Spleen (tissue), 11 donors: ENCODE results near the gene DENND1C. TPM values are rescaled to one million over a fixed set of nuclear protein-coding genes. Genes with fewer than 3 reads are reported as not detected.
A peak's percentile ranks its signal among the peaks of the same experiment; 100 is the strongest.

Experiments used
- DNase-seq: peaks from one replicate; pipeline ENCODE4 v3.0.0-alpha.2; 2020
- H3K27ac ChIP-seq, 8 donors: fragments of 200-600 bp; sonication (generic) in 7 of 8; 1 replicate in 4 of 8; 2 replicates in 4 of 8; pipeline versions ENCODE4 v1.5.0 to v1.8.0; 2016 to 2021; ENCODE audit warnings: inconsistent platforms in 4 of 8, mild to moderate bottlenecking in 4 of 8, moderate library complexity in 1 of 8
- H3K27me3 ChIP-seq, 7 donors: fragments of 200-600 bp; sonication (generic) in 6 of 7; replicated peaks in 1 of 7; 1 replicate in 4 of 7; 2 replicates in 3 of 7; pipeline versions ENCODE4 v1.5.0 to v1.8.0; 2016 to 2021; ENCODE audit warnings: inconsistent platforms in 3 of 7, mild to moderate bottlenecking in 1 of 7
- H3K36me3 ChIP-seq, 6 donors: fragments of 200-600 bp; sonication (generic) in 5 of 6; 1 replicate in 4 of 6; 2 replicates in 2 of 6; pipeline versions ENCODE4 v1.5.0 to v1.8.0; 2016 to 2021; ENCODE audit warnings: inconsistent platforms in 2 of 6
- H3K4me1 ChIP-seq, 6 donors: fragments of 200-600 bp; sonication (generic) in 5 of 6; 1 replicate in 3 of 6; 2 replicates in 3 of 6; pipeline versions ENCODE4 v1.5.0 to v1.8.0; 2016 to 2021; ENCODE audit warnings: inconsistent platforms in 3 of 6
- H3K4me3 ChIP-seq, 8 donors: fragments of 200-600 bp; sonication (generic) in 7 of 8; 1 replicate in 4 of 8; 2 replicates in 4 of 8; pipeline versions ENCODE4 v1.5.0 to v1.8.0; 2016 to 2021; ENCODE audit warnings: inconsistent platforms in 4 of 8, mild to moderate bottlenecking in 4 of 8, moderate library complexity in 2 of 8
- H3K9me3 ChIP-seq, 8 donors: fragments of 200-600 bp; sonication (generic) in 7 of 8; 1 replicate in 4 of 8; 2 replicates in 4 of 8; pipeline versions ENCODE4 v1.5.0 to v1.8.0; 2016 to 2021; ENCODE audit warnings: inconsistent platforms in 4 of 8
- CTCF ChIP-seq, 11 experiments: fragments of 200-600 bp in 7 of 11; fragments of 450-650 bp in 4 of 11; sonication (generic) in 4 of 11; IDR thresholded peaks in 8 of 11; conservative IDR thresholded peaks in 3 of 11; 1 replicate in 7 of 11; 2 replicates in 4 of 11; pipeline versions ENCODE4 v1.4.0 to v1.8.0; 2016 to 2021; ENCODE audit warnings: antibody characterized with exemption in 11 of 11, inconsistent platforms in 4 of 11, mild to moderate bottlenecking in 1 of 11
- POLR2A ChIP-seq, 3 donors: fragments of 450-650 bp; IDR thresholded peaks; one replicate each; pipeline ENCODE4 v1.5.1; 2017; ENCODE audit warnings: antibody characterized with exemption in 3 of 3, mild to moderate bottlenecking in 1 of 3
- POLR2AphosphoS5 ChIP-seq, 3 donors: sonication (generic); formaldehyde crosslinking; IDR thresholded peaks; one replicate each; pipeline ENCODE4 v1.5.1; 2017; ENCODE audit warnings: antibody characterized with exemption in 3 of 3
- WGBS, 5 donors: extraction: QIAGEN DNeasy Blood & Tissue Kit in 3 of 5; methylation state at CpG; one replicate each; pipeline versions ENCODE4 v1.1.5 to v1.1.7; 2013 to 2018; 5-methylcytosine and 5-hydroxymethylcytosine counted together
- intact Hi-C: fragments of 100-400 bp; cut with DNase I; formaldehyde crosslinking; loops from one replicate; pipeline ENCODE4 v1.15.0; 2023; ENCODE audit warnings: low total_unique reads
- polyA plus RNA-seq, 3 donors: library from polyadenylated mRNA; stranded (reverse); fragments of 200-250 nt; gene quantifications; one replicate each; pipeline ENCODE4 v1.2.1, GENCODE V29; 2013
- total RNA-seq, 7 donors: library from RNA; depleted of rRNA in 3 of 7; stranded (reverse); fragments of >200 nt in 3 of 7; fragmentation: NEBNext Ultra II Directional in 4 of 7; extraction: Animal tissue kit (Norgen Biotek cat#: 25700) in 4 of 7; gene quantifications; one replicate each; pipeline versions ENCODE4 v1.1.0 to v1.2.1, GENCODE V29; 2016 to 2021
- donor health status: healthy with polysubstance abuse.
- donor health status: DM: no; HTN: no; CAD: no; lungs with moderate emphysema.
- donor health status: DM: no; HTN: no; CAD: no.
- donor health status: Bipolar disorder and iron deficiency.
- donor health status: healthy.
- donor health status: DM: no; HTN: no; CAD: no.
- donor health status: DM: yes; HTN: yes; CAD: no.

Gene DENND1C
- total and polyA plus RNA-seq, 10 donors: 36.8 to 70.9 (median 61.1) TPM

GRCh38 chr19:6495947-6496346 is 14.4 kb upstream of the DENND1C start:
- DNase-seq: no peak
- Histone ChIP-seq H3K4me1 (peaks cover 0 to 27% (median 6%) of the 10 kb centered on the region in 6 donors), H3K9me3 (peaks cover 0 to 12% (median 7%) of the 10 kb centered on the region in 8 donors), H3K27me3 (peaks cover 0 to 13% (median 0%) of the 10 kb centered on the region in 7 donors), H3K4me3 (no peak overlapping the region), H3K27ac (no peak overlapping the region), H3K36me3 (peaks cover 0 to 17% (median 3%) of the 10 kb centered on the region in 6 donors)
- TF ChIP-seq CTCF (IDR thresholded peaks at IDR 0.05 in 8 of 11, conservative IDR thresholded peaks at IDR 0.05 in 3 of 11) (no peak), POLR2AphosphoS5 (IDR thresholded peaks at IDR 0.05) (no peak), POLR2A (IDR thresholded peaks at IDR 0.05) (no peak)
- WGBS, 5 donors: 94 to 99% (median 97%) methylated on average over 17 to 19 of the region's 19 CpGs
- intact Hi-C loops: no loop called here

GRCh38 chr19:6494438-6495036 is 12.9 kb upstream of the DENND1C start:
- intact Hi-C loops: no loop called here
- TF ChIP-seq POLR2AphosphoS5 (IDR thresholded peaks at IDR 0.05): no peak
- TF ChIP-seq CTCF (IDR thresholded peaks at IDR 0.05 in 8 of 11, conservative IDR thresholded peaks at IDR 0.05 in 3 of 11): no peak
- TF ChIP-seq POLR2A (IDR thresholded peaks at IDR 0.05): no peak
- peaks cover 0 to 12% (median 7%) of the 10 kb centered on the region in 8 donors for H3K9me3 ChIP-seq

GRCh38 chr19:6491802-6492592 is 10.4 kb upstream of the DENND1C start:
- intact Hi-C loops: no loop called here
- H3K4me1 ChIP-seq: peaks cover 0 to 15% (median 8%) of the 10 kb centered on the region in 6 donors
- no peak overlapping the region for H3K27ac ChIP-seq
- peaks cover 0 to 12% (median 7%) of the 10 kb centered on the region in 8 donors for H3K9me3 ChIP-seq
- H3K4me3 ChIP-seq: no peak overlapping the region
- no peaks in the 10 kb centered on the region for H3K27me3 ChIP-seq
- H3K36me3 ChIP-seq: peaks cover 0 to 17% (median 3%) of the 10 kb centered on the region in 6 donors
- DNase-seq: no peak
- 75 to 94% (median 87%) methylated on average over 4 of the region's 4 CpGs for WGBS, 5 donors
- TF ChIP-seq CTCF (IDR thresholded peaks at IDR 0.05 in 8 of 11, conservative IDR thresholded peaks at IDR 0.05 in 3 of 11) (no peak), POLR2A (IDR thresholded peaks at IDR 0.05) (no peak), POLR2AphosphoS5 (IDR thresholded peaks at IDR 0.05) (no peak)

More at GRCh38 chr19:6494438-6495036, 12.9 kb upstream of the DENND1C start:
- Histone ChIP-seq H3K27ac (no peak overlapping the region), H3K4me1 (peaks cover 0 to 21% (median 11%) of the 10 kb centered on the region in 6 donors), H3K4me3 (no peak overlapping the region), H3K27me3 (no peaks in the 10 kb centered on the region), H3K36me3 (peaks cover 0 to 17% (median 3%) of the 10 kb centered on the region in 6 donors)
- no peak for DNase-seq
- WGBS, 5 donors: 84 to 92% (median 86%) methylated on average over 8 of the region's 8 CpGs

DNA sequence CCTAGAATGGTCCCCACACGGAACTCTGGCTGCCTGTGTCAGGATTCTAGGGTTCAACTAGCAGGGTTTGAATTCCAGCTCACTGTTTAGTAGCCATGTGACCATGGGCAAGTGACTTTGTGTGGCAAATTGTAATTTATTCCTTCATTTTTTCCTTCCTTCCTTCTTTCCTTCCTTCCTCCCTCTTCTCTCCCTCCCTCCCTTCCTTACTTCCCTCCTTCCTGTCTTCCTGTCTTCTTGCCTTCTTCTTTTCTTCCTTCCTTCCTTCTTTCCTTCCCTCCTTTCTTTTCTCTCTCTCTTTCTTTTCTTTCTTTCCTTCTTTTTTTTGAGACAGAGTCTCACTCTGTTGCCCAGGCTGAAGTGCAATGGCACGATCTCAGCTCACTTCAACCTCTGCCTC is 8.5 kb upstream of the DENND1C start:
- peak overlapping the region in 7 of 8 donors; percentile 2 to 74 (median 58) for H3K27ac ChIP-seq
- H3K9me3 ChIP-seq: peaks cover 0 to 12% (median 7%) of the 10 kb centered on the region in 8 donors
- no peak for DNase-seq
- H3K4me1 ChIP-seq: peaks cover 0 to 15% (median 8%) of the 10 kb centered on the region in 6 donors
- no peak for TF ChIP-seq CTCF (IDR thresholded peaks at IDR 0.05 in 8 of 11, conservative IDR thresholded peaks at IDR 0.05 in 3 of 11)
- TF ChIP-seq POLR2A (IDR thresholded peaks at IDR 0.05): no peak
- TF ChIP-seq POLR2AphosphoS5 (IDR thresholded peaks at IDR 0.05): no peak
- no peaks in the 10 kb centered on the region for H3K27me3 ChIP-seq
- peak overlapping the region in 4 of 8 donors; percentile 24 to 54 (median 30) for H3K4me3 ChIP-seq
- intact Hi-C loops: no loop called here
- H3K36me3 ChIP-seq: peaks cover 0 to 7% (median 0%) of the 10 kb centered on the region in 6 donors
- WGBS, 5 donors: 58 to 73% (median 67%) methylated on average over 2 of the region's 2 CpGs
